HL-60 (cell line): ENCODE data around the gene ANGPT4.

Source experiments
- DNase-seq, 2 experiments: peaks; one replicate each; pipeline ENCODE4 v3.0.0-alpha.2; 2010 to 2020; ENCODE audit warnings: low read depth in 1 of 2, low spot score in 1 of 2
- H3K27ac ChIP-seq: fragments of 250-450 bp; sonication (Bioruptor Pico); replicated peaks from 2 replicates; pipeline ENCODE4 v1.5.1; 2020; ENCODE audit warnings: mild to moderate bottlenecking, moderate library complexity
- H3K27me3 ChIP-seq: fragments of 250-450 bp; sonication (Bioruptor Pico); 2 replicates; pipeline ENCODE4 v1.5.1; 2021; ENCODE audit warnings: mild to moderate bottlenecking, moderate library complexity; ENCODE audit not compliant: insufficient read depth, poor library complexity, severe bottlenecking
- H3K4me3 ChIP-seq: replicated peaks from 2 replicates; pipeline ENCODE4 v1.5.1; 2011; ENCODE audit warnings: mild to moderate bottlenecking, control low read depth, low read length; ENCODE audit not compliant: insufficient read depth
- GABPA ChIP-seq: IDR thresholded peaks from 2 replicates; pipeline ENCODE4 v1.6.1; 2012; ENCODE audit warnings: low read depth
- POLR2AphosphoS5 ChIP-seq: IDR thresholded peaks from 2 replicates; pipeline ENCODE4 v1.6.1; 2012; ENCODE audit warnings: low read depth
- SPI1 ChIP-seq: IDR thresholded peaks from 2 replicates; pipeline ENCODE4 v1.6.1; 2012; ENCODE audit warnings: low read depth, mild to moderate bottlenecking, borderline replicate concordance
- TF ChIP-seq, protein P1 (sequence below): IDR thresholded peaks from 2 replicates; pipeline ENCODE4 v1.6.1; 2012; ENCODE audit warnings: low read depth; ENCODE audit not compliant: insufficient replicate concordance
- TF ChIP-seq, protein P2 (sequence below): IDR thresholded peaks from one replicate; pipeline ENCODE4 v1.5.1; 2011; ENCODE audit warnings: low read length, control low read depth, inconsistent platforms; ENCODE audit not compliant: insufficient read depth

The ANGPT4 gene

DNA sequence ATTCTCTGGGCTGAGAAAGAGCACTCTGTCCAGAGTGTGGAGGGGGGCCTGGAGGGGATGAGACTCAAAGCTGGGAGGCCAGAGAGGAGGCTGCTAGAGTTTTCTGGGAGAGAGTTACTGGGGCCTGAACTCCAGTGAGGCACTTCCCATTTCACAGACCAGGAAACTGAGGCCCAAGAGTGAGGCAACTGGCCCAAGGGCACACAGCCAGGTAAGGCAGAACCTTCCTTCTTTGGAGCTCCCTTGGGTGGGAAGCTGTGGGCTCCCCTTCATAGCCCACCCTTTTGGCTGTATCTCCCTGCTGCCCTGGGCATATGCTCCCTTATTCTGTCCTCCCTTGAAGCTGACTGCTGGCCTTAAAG is 34.4 kb downstream of the ANGPT4 start:
- no peak overlapping the region for H3K4me3 ChIP-seq
- DNase-seq = no peak
- H3K27me3 ChIP-seq = peaks cover 15% of the 10 kb centered on the region
- no peak overlapping the region for H3K27ac ChIP-seq
- TF ChIP-seq, protein P1, sequence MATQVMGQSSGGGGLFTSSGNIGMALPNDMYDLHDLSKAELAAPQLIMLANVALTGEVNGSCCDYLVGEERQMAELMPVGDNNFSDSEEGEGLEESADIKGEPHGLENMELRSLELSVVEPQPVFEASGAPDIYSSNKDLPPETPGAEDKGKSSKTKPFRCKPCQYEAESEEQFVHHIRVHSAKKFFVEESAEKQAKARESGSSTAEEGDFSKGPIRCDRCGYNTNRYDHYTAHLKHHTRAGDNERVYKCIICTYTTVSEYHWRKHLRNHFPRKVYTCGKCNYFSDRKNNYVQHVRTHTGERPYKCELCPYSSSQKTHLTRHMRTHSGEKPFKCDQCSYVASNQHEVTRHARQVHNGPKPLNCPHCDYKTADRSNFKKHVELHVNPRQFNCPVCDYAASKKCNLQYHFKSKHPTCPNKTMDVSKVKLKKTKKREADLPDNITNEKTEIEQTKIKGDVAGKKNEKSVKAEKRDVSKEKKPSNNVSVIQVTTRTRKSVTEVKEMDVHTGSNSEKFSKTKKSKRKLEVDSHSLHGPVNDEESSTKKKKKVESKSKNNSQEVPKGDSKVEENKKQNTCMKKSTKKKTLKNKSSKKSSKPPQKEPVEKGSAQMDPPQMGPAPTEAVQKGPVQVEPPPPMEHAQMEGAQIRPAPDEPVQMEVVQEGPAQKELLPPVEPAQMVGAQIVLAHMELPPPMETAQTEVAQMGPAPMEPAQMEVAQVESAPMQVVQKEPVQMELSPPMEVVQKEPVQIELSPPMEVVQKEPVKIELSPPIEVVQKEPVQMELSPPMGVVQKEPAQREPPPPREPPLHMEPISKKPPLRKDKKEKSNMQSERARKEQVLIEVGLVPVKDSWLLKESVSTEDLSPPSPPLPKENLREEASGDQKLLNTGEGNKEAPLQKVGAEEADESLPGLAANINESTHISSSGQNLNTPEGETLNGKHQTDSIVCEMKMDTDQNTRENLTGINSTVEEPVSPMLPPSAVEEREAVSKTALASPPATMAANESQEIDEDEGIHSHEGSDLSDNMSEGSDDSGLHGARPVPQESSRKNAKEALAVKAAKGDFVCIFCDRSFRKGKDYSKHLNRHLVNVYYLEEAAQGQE = no peak
- TF ChIP-seq POLR2AphosphoS5 (no peak), GABPA (no peak), SPI1 (no peak)
- TF ChIP-seq, protein P2, sequence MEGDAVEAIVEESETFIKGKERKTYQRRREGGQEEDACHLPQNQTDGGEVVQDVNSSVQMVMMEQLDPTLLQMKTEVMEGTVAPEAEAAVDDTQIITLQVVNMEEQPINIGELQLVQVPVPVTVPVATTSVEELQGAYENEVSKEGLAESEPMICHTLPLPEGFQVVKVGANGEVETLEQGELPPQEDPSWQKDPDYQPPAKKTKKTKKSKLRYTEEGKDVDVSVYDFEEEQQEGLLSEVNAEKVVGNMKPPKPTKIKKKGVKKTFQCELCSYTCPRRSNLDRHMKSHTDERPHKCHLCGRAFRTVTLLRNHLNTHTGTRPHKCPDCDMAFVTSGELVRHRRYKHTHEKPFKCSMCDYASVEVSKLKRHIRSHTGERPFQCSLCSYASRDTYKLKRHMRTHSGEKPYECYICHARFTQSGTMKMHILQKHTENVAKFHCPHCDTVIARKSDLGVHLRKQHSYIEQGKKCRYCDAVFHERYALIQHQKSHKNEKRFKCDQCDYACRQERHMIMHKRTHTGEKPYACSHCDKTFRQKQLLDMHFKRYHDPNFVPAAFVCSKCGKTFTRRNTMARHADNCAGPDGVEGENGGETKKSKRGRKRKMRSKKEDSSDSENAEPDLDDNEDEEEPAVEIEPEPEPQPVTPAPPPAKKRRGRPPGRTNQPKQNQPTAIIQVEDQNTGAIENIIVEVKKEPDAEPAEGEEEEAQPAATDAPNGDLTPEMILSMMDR = no peak

DNA sequence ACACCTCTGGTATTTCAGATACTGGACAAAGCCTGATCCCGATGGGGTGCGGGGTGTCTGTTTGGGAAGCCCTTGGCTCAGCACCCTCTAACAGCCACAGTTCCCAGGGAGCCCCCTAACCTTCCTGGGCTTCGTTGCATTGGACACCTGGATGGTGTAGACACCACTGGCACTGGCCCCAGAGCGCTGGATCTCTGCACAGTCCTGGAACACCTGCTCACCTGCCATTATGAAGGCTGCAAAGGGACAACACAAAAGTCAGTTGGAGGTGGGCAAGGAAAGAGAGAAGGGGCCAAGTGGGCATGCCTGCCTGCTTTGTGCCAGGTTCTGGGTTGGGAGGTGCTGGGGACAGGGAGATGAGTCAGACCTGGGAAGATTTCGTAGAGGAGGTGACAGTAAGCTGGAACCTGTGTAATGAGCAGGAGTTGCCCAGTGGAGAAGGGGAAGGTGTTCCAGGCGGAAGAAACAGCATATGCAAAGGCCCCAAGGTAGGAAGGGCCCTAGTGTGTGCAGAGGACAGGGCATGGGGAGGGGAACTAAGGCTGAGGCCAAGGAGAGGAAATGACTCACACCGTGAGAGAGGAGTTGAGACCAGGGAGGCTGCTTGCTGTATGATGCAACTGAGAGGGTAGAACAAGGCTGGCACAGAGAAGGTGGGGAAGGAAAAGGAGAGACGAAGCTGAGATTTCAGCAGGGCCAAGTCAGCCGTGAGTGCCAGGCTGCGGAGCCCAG is 34.9 kb downstream of the ANGPT4 start:
- DNase-seq = peak; percentile 37 to 62
- Histone ChIP-seq H3K27me3 (peaks cover 9% of the 10 kb centered on the region), H3K27ac (no peak overlapping the region), H3K4me3 (no peak overlapping the region)
- TF ChIP-seq, protein P2 = no peak
- no peak for TF ChIP-seq GABPA

DNA sequence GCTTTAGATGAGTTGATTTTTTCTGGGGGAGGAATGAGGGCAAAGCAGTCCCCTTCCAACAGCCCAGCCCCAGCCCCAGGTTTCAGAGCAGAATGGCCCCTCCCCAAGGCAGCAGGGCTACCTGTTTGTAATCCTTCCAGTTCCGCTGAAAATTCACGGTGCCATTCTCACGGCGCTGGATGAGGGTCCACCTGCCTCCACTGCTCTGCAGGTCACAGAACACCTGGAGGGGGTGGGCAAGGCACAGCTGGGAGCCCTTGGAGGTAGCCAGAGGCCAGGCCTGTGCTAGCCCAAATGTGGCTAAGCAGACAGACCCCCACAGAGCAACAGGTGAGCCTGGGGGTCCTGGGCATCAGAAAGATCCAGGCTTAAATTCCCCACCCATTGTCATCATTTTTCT is 36.5 kb downstream of the ANGPT4 start:
- DNase-seq = no peak
- H3K27me3 ChIP-seq = peaks cover 4% of the 10 kb centered on the region
- TF ChIP-seq SPI1 (no peak), GABPA (no peak), POLR2AphosphoS5 (no peak)
- TF ChIP-seq, protein P1 = no peak
- TF ChIP-seq, protein P2 = no peak
- no peak overlapping the region for H3K27ac ChIP-seq
- H3K4me3 ChIP-seq = no peak overlapping the region
